Upper lobe of right lung (tissue), 1 donor: ENCODE data around the gene CMBL. TPM values are rescaled to one million over a fixed set of nuclear protein-coding genes. Genes with fewer than 3 reads are reported as not detected.

Experiments used
- ATAC-seq: fragments of 200-7000 bp; cut with Tn5 transposase; one replicate; pipeline ENCODE4 v1.9.1; 2020; ENCODE audit warnings: mild to moderate bottlenecking, moderate library complexity
- DNase-seq: peaks from one replicate; pipeline ENCODE4 v3.0.0-alpha.2; 2020
- H3K27ac ChIP-seq: fragments of 200-600 bp; one replicate; pipeline ENCODE4 v1.8.0; 2022
- H3K27me3 ChIP-seq: fragments of 200-600 bp; one replicate; pipeline ENCODE4 v1.8.0; 2022; ENCODE audit warnings: mild to moderate bottlenecking
- H3K36me3 ChIP-seq: fragments of 200-600 bp; one replicate; pipeline ENCODE4 v1.8.0; 2022
- H3K4me1 ChIP-seq: fragments of 200-600 bp; one replicate; pipeline ENCODE4 v1.8.0; 2022
- H3K4me3 ChIP-seq: fragments of 200-600 bp; one replicate; pipeline ENCODE4 v1.8.0; 2022; ENCODE audit warnings: mild to moderate bottlenecking
- H3K9me3 ChIP-seq: fragments of 200-600 bp; one replicate; pipeline ENCODE4 v1.8.0; 2022
- CTCF ChIP-seq: fragments of 200-600 bp; IDR thresholded peaks from one replicate; pipeline ENCODE4 v1.8.0; 2022; ENCODE audit warnings: antibody characterized with exemption
- intact Hi-C: fragments of 100-400 bp; cut with DNase I; formaldehyde crosslinking; loops from one replicate; pipeline ENCODE4 v1.11.0; 2022
- long read RNA-seq: library from polyadenylated mRNA; unstranded; transcript quantifications from one replicate; pipeline ENCODE4 v2.0.0, GENCODE V29; 2021
- total RNA-seq: library from RNA; stranded (reverse); fragmentation: NEBNext Ultra II Directional; extraction: Animal tissue kit (Norgen Biotek cat#: 25700); gene quantifications from one replicate; pipeline ENCODE4 v1.2.1, GENCODE V29; 2021
- donor health status: DM: no; HTN: yes; CAD: no; lungs with severe emphysema.

Gene CMBL
- total RNA-seq = 21.8 TPM
- long read RNA-seq, transcript CMBL-201 (6 exons, 2,335 nt) = major isoform, 7 of 10 reads
- long read RNA-seq, partial matches to known transcripts = 2 of 10 reads
- long read RNA-seq, other reads (novel, unspliced or antisense) = 1 of 10 reads

GRCh38 chr5:10307206-10308148, at the start of gene CMBL:
Gene CMBL, minus strand, starts transcription at chr5:10307902. Its CDS starts 17,140 bp downstream, at chr5:10290762.
- Histone ChIP-seq H3K27ac (peak within 1 kb of the TSS; percentile 53), H3K27me3 (no peaks in the 10 kb centered on the region), H3K36me3 (no peaks in the 10 kb centered on the region), H3K4me3 (peak within 1 kb of the TSS; percentile 62), H3K4me1 (peaks cover 4% of the 10 kb centered on the region), H3K9me3 (no peaks in the 10 kb centered on the region)
- ATAC-seq = peak; percentile 87
- TF ChIP-seq CTCF = no peak
- intact Hi-C loops = no loop called here
- peak; percentile 74 for DNase-seq

- DNase-seq (no peak), ATAC-seq (no peak)
- Histone ChIP-seq H3K27ac (peak overlapping the region; percentile 98), H3K36me3 (no peaks in the 10 kb centered on the region), H3K27me3 (no peaks in the 10 kb centered on the region), H3K9me3 (no peaks in the 10 kb centered on the region), H3K4me1 (peaks cover 35% of the 10 kb centered on the region), H3K4me3 (peak overlapping the region; percentile 79)
- intact Hi-C loops = no loop called here
- no peak for TF ChIP-seq CTCF
Measured at GRCh38 chr5:10355071-10355889, 47.6 kb upstream of the CMBL start.

- intact Hi-C loops = no loop called here
- peak; percentile 73 for DNase-seq
Measured at GRCh38 chr5:10354048-10354872, 46.6 kb upstream of the CMBL start.

GRCh38 chr5:10353241-10354047, 45.7 kb upstream of the CMBL start, which contains the start of gene MARCHF6:
Gene MARCHF6, plus strand, starts transcription at chr5:10353695. Its CDS starts 204 bp downstream, at chr5:10353899.
- Histone ChIP-seq H3K4me1 (peaks cover 31% of the 10 kb centered on the region), H3K27me3 (no peaks in the 10 kb centered on the region), H3K27ac (peak within 1 kb of the TSS; percentile 98), H3K9me3 (no peaks in the 10 kb centered on the region), H3K36me3 (no peaks in the 10 kb centered on the region), H3K4me3 (peak within 1 kb of the TSS; percentile 79)
- intact Hi-C loops = no loop called here
- TF ChIP-seq CTCF = no peak
- peak; percentile 98 for DNase-seq
- ATAC-seq = peak; percentile 97

More at GRCh38 chr5:10354048-10354872, 46.6 kb upstream of the CMBL start:
- TF ChIP-seq CTCF = no peak
- Histone ChIP-seq H3K36me3 (no peaks in the 10 kb centered on the region), H3K27me3 (no peaks in the 10 kb centered on the region), H3K27ac (peak overlapping the region; percentile 98), H3K4me1 (peaks cover 35% of the 10 kb centered on the region), H3K9me3 (no peaks in the 10 kb centered on the region), H3K4me3 (peak overlapping the region; percentile 79)
- peak; percentile 3 for ATAC-seq
